ENCODE measurements around the gene MSS51. TPM values are rescaled to one million over a fixed set of nuclear protein-coding genes. Genes with fewer than 3 reads are reported as not detected.

MSS51 gene
- total RNA-seq, 1 experiment from 2014 or later, result 2.1 TPM

DNA sequence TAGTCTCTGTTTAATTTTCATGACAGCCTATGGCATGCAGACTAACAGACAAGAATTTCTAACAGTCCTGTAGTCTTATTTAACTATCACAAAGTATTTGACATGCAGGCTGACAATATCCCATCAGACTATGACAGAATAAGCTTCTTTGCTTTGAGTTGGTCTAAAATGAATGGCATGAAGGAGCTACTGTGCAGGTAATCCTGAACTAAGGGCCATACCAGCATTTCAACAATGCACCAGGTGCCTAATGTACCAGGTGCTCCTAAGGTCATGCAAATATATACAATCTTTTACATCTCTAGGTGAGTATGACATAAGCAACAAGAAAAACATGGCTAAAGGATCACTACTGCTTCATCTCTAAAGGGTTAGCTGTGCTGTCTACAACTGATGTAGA lies 13.6 kb upstream of the MSS51 start:
- H3K4me3 ChIP-seq (ENCODE audit: low read depth, low read length), result no peak overlapping the region
- ChIA-PET POLR2A (no interaction called here), CTCF (interaction anchor here (0.6 kb wide), 1 partner anchor 91 kb away, joined by 3 read pairs; no protein-coding TSS in a partner anchor)
- Mint-ChIP-seq H3K4me3 (ENCODE audit: unreplicated experiment) (no peak overlapping the region), H3K27ac (ENCODE audit: unreplicated experiment) (no peak overlapping the region), H3K9me3 (ENCODE audit: unreplicated experiment) (no peaks in the 10 kb centered on the region), H3K36me3 (ENCODE audit: insufficient read depth, unreplicated experiment) (peaks cover 9% of the 10 kb centered on the region), H3K27me3 (ENCODE audit: insufficient read depth, unreplicated experiment) (no peaks in the 10 kb centered on the region), H3K4me1 (ENCODE audit: low read depth, unreplicated experiment) (no peaks in the 10 kb centered on the region)
- DNase-seq, result no peak
- peaks cover 2% of the 10 kb centered on the region; the same call in 1 of the 2 replicates for H3K36me3 ChIP-seq (ENCODE audit: control insufficient read depth, insufficient read depth, low read length)
- H3K27me3 ChIP-seq (replicated peaks; ENCODE audit: control insufficient read depth, insufficient read depth, low read length), result no peaks in the 10 kb centered on the region
- no peaks in the 10 kb centered on the region for H3K9me3 ChIP-seq
- intact Hi-C loops (cut with micrococcal nuclease; ENCODE audit: unreplicated experiment), result no loop called here
- no peaks in the 10 kb centered on the region for H3K4me1 ChIP-seq
- TF ChIP-seq, protein P1, sequence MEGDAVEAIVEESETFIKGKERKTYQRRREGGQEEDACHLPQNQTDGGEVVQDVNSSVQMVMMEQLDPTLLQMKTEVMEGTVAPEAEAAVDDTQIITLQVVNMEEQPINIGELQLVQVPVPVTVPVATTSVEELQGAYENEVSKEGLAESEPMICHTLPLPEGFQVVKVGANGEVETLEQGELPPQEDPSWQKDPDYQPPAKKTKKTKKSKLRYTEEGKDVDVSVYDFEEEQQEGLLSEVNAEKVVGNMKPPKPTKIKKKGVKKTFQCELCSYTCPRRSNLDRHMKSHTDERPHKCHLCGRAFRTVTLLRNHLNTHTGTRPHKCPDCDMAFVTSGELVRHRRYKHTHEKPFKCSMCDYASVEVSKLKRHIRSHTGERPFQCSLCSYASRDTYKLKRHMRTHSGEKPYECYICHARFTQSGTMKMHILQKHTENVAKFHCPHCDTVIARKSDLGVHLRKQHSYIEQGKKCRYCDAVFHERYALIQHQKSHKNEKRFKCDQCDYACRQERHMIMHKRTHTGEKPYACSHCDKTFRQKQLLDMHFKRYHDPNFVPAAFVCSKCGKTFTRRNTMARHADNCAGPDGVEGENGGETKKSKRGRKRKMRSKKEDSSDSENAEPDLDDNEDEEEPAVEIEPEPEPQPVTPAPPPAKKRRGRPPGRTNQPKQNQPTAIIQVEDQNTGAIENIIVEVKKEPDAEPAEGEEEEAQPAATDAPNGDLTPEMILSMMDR (IDR thresholded peaks at IDR 0.05; ENCODE audit: insufficient read depth in 1 of 2, low read depth in 1 of 2, low read length in 1 of 2, severe bottlenecking in 1 of 2, unreplicated experiment in 1 of 2), result no peak
- BruUV-seq (replicated peaks), result no TSS peak

GRCh38 chr10:73444457-73444856 lies 11.1 kb upstream of the MSS51 start:
- Mint-ChIP-seq H3K36me3 (ENCODE audit: insufficient read depth, unreplicated experiment) (peaks cover 16% of the 10 kb centered on the region), H3K4me1 (ENCODE audit: low read depth, unreplicated experiment) (no peaks in the 10 kb centered on the region), H3K27me3 (ENCODE audit: insufficient read depth, unreplicated experiment) (no peaks in the 10 kb centered on the region), H3K9me3 (ENCODE audit: unreplicated experiment) (no peaks in the 10 kb centered on the region), H3K4me3 (ENCODE audit: unreplicated experiment) (no peak overlapping the region), H3K27ac (ENCODE audit: unreplicated experiment) (no peak overlapping the region)
- no peaks in the 10 kb centered on the region for H3K4me1 ChIP-seq
- no peaks in the 10 kb centered on the region for H3K27me3 ChIP-seq (replicated peaks; ENCODE audit: control insufficient read depth, insufficient read depth, low read length)
- H3K4me3 ChIP-seq (ENCODE audit: low read depth, low read length), result no peak overlapping the region
- intact Hi-C loops (cut with micrococcal nuclease; ENCODE audit: unreplicated experiment), result no loop called here
- no TSS peak for BruUV-seq (replicated peaks)
- ChIA-PET POLR2A (no interaction called here), CTCF (interaction anchor here (0.6 kb wide), 1 partner anchor 1069 kb away, joined by 5 read pairs; no protein-coding TSS in a partner anchor)
- TF ChIP-seq, protein P1 (IDR thresholded peaks at IDR 0.05; ENCODE audit: insufficient read depth in 1 of 2, low read depth in 1 of 2, low read length in 1 of 2, severe bottlenecking in 1 of 2, unreplicated experiment in 1 of 2), result no peak
- no peak for DNase-seq
- H3K9me3 ChIP-seq, result no peaks in the 10 kb centered on the region
- H3K36me3 ChIP-seq (ENCODE audit: control insufficient read depth, insufficient read depth, low read length), result peaks cover 2% of the 10 kb centered on the region; the same call in 1 of the 2 replicates

DNA sequence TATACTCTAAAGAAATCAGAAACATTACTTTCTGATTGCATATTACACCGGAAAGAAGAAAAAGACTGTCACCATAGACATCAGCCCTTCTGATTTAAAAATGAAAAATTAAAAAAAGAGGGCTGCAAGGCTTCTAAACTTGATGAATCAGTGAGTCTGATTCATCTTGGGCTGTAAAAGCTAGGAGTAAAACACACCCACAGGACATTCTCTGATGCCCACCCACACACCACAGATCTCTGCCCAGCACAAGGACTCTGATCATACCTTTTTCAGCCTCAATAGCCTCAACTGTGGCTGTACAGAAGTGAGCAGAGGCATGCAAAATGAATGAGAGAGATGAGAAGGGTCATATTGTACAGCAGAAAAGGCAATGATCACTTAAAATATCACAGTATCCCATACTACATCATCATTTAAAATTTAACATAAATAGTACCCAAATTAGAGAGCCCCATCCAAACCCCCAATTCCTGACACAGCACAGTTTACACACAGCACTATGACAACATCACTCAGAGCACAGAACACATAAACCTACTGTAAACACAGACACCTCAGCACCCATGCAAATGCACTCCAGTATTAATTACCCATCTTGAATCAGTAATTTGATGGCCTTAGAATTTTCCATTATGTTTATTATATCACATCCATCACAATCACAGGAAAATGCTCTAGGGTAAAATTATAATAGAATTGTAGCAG lies 6.4 kb upstream of the MSS51 start:
- POLR2A ChIA-PET, result no interaction called here
- no peak for DNase-seq
- BruUV-seq (replicated peaks), result no TSS peak

More for the DNA sequence above, 6.4 kb upstream of the MSS51 start:
- no peak overlapping the region for H3K4me3 ChIP-seq (ENCODE audit: low read depth, low read length)
- peaks cover 6% of the 10 kb centered on the region for H3K36me3 ChIP-seq (ENCODE audit: control insufficient read depth, insufficient read depth, low read length)
- H3K9me3 ChIP-seq, result no peaks in the 10 kb centered on the region
- no peaks in the 10 kb centered on the region for H3K4me1 Mint-ChIP-seq (ENCODE audit: low read depth, unreplicated experiment)
- intact Hi-C loops (cut with micrococcal nuclease; ENCODE audit: unreplicated experiment), result no loop called here
- no peak overlapping the region for H3K27ac Mint-ChIP-seq (ENCODE audit: unreplicated experiment)
- no peaks in the 10 kb centered on the region for H3K4me1 ChIP-seq
- H3K27me3 ChIP-seq (replicated peaks; ENCODE audit: control insufficient read depth, insufficient read depth, low read length), result no peaks in the 10 kb centered on the region
- TF ChIP-seq, protein P1 (IDR thresholded peaks at IDR 0.05; ENCODE audit: insufficient read depth in 1 of 2, low read depth in 1 of 2, low read length in 1 of 2, severe bottlenecking in 1 of 2, unreplicated experiment in 1 of 2), result no peak
- CTCF ChIA-PET, result no interaction called here
- no peaks in the 10 kb centered on the region for H3K27me3 Mint-ChIP-seq (ENCODE audit: insufficient read depth, unreplicated experiment)
- H3K36me3 Mint-ChIP-seq (ENCODE audit: insufficient read depth, unreplicated experiment), result peaks cover 16% of the 10 kb centered on the region
- no peak overlapping the region for H3K4me3 Mint-ChIP-seq (ENCODE audit: unreplicated experiment)
- H3K9me3 Mint-ChIP-seq (ENCODE audit: unreplicated experiment), result no peaks in the 10 kb centered on the region

All from Caco-2 (cell line).